Head of caudate nucleus (tissue), 42 donors: ENCODE data around the gene CD69.
"Not testable (repeated sequence)": the region's sequence is repeated elsewhere in the genome, so short reads cannot be mapped to it uniquely, and the experiment has no call there.

ENCODE experiments used
- DNase-seq, 42 donors: peaks; one replicate each; pipeline versions ENCODE4 v3.0.0 to v3.0.0-alpha.2; 2020 to 2021; ENCODE audit warnings: mixed read lengths in 7 of 42
- intact Hi-C: fragments of 100-400 bp; cut with DNase I; formaldehyde crosslinking; loops from one replicate; pipeline ENCODE4 v1.15.0; 2022

CD69 gene

GRCh38 chr12:9752145-9752933, 8.4 kb downstream of the CD69 start:
- intact Hi-C loops: no loop called here
- DNase-seq: no peak

GRCh38 chr12:9751204-9752144, 9.2 kb downstream of the CD69 start:
- intact Hi-C loops: no loop called here
- DNase-seq: no peak

GRCh38 chr12:9750276-9751203, 10.2 kb downstream of the CD69 start:
- peak in 35 of 42 donors; percentile 23 to 80 (median 53) for DNase-seq
- intact Hi-C loops: no loop called here

- DNase-seq: no peak
- intact Hi-C loops: loop anchor here (5.0 kb wide), 2 partner anchors 388 to 403 kb away; no protein-coding TSS in a partner anchor
Observed at GRCh38 chr12:9749640-9750039, 11.1 kb downstream of the CD69 start.

- intact Hi-C loops: loop anchor here (5.0 kb wide), 2 partner anchors 392 to 407 kb away; no protein-coding TSS in a partner anchor
Observed at GRCh38 chr12:9745199-9745598, 15.5 kb downstream of the CD69 start.

GRCh38 chr12:9742661-9743060, 18.0 kb downstream of the CD69 start:
- intact Hi-C loops: no loop called here
- no peak for DNase-seq

More at GRCh38 chr12:9745199-9745598, 15.5 kb downstream of the CD69 start:
- DNase-seq: no peak

- intact Hi-C loops: no loop called here
- no peak for DNase-seq
Observed at GRCh38 chr12:9741726-9742125, 19.0 kb downstream of the CD69 start.

GRCh38 chr12:9740106-9740750, 20.5 kb downstream of the CD69 start:
- intact Hi-C loops: no loop called here
- peak in 1 of 42 donors; percentile 26 for DNase-seq

GRCh38 chr12:9739404-9740105, 21.1 kb downstream of the CD69 start:
- DNase-seq: peak in 10 of 42 donors; percentile 12 to 36 (median 21)
- intact Hi-C loops: not testable (repeated sequence)

GRCh38 chr12:9738905-9739304, 21.8 kb downstream of the CD69 start:
- DNase-seq, intact Hi-C loops: not testable (repeated sequence)

- intact Hi-C loops: no loop called here
- DNase-seq: no peak
Observed at GRCh38 chr12:9736936-9737705, 23.6 kb downstream of the CD69 start.

- no peak for DNase-seq
- intact Hi-C loops: no loop called here
Observed at GRCh38 chr12:9735601-9736000, 25.1 kb downstream of the CD69 start.

GRCh38 chr12:9732921-9733461, 27.7 kb downstream of the CD69 start, which contains the start of gene CLECL1:
CLECL1 (minus strand) TSS chr12:9733097.
- intact Hi-C loops: no loop called here
- no peak for DNase-seq

- DNase-seq: no peak
- intact Hi-C loops: no loop called here
Observed at GRCh38 chr12:9731797-9732196, 28.9 kb downstream of the CD69 start.

GRCh38 chr12:9731393-9731792, 29.3 kb downstream of the CD69 start:
- DNase-seq: no peak
- intact Hi-C loops: no loop called here

GRCh38 chr12:9730591-9730990, 30.1 kb downstream of the CD69 start:
- intact Hi-C loops: no loop called here
- no peak for DNase-seq

GRCh38 chr12:9730011-9730410, 30.7 kb downstream of the CD69 start:
- intact Hi-C loops: no loop called here
- no peak for DNase-seq
